ENCODE results near the gene SF3B2.

Gene SF3B2

DNA sequence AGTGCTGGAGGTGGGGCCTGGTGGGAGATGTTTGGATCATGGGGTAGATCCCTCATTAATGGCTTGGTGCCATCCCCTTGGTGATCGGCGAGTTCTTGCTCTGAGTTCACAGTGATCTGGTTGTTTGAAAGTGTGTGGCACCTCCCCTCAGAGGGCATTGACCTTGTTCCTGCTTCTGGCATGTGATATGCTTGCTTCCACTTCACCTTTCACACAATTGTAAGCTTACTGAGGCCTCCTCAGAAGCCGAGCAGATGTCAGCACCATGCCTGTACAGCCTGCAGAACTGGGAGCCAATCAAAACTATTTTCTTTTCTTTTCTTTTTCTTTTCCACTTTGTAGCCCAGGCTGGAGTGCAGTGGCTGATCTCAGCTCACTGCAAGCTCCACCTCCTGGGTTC lies 14.8 kb upstream of the SF3B2 start:
- no peaks in the 10 kb centered on the region for H4K20me1 ChIP-seq (ENCODE audit: insufficient read depth, low read length)
- TF ChIP-seq EZH2 (IDR thresholded peaks at IDR 0.05; ENCODE audit: borderline replicate concordance, low read depth, low read length, severe bottlenecking) = no peak
- TF ChIP-seq, protein P1, sequence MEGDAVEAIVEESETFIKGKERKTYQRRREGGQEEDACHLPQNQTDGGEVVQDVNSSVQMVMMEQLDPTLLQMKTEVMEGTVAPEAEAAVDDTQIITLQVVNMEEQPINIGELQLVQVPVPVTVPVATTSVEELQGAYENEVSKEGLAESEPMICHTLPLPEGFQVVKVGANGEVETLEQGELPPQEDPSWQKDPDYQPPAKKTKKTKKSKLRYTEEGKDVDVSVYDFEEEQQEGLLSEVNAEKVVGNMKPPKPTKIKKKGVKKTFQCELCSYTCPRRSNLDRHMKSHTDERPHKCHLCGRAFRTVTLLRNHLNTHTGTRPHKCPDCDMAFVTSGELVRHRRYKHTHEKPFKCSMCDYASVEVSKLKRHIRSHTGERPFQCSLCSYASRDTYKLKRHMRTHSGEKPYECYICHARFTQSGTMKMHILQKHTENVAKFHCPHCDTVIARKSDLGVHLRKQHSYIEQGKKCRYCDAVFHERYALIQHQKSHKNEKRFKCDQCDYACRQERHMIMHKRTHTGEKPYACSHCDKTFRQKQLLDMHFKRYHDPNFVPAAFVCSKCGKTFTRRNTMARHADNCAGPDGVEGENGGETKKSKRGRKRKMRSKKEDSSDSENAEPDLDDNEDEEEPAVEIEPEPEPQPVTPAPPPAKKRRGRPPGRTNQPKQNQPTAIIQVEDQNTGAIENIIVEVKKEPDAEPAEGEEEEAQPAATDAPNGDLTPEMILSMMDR (IDR thresholded peaks at IDR 0.05; ENCODE audit: borderline replicate concordance, extremely low read depth, low read length, poor library complexity, severe bottlenecking) = no peak
- H3K9ac ChIP-seq (ENCODE audit: low read depth, low read length) = no peak overlapping the region
- H3K4me1 ChIP-seq (ENCODE audit: insufficient read depth, low read length) = no peaks in the 10 kb centered on the region
- no peak overlapping the region for H3K4me2 ChIP-seq (ENCODE audit: insufficient read depth, low read length)
- no peak overlapping the region for H2AFZ ChIP-seq (ENCODE audit: low read depth, low read length)
- H3K27me3 ChIP-seq (ENCODE audit: insufficient read depth, low read length, poor library complexity) = no peaks in the 10 kb centered on the region
- H3K79me2 ChIP-seq (ENCODE audit: insufficient read depth, low read length) = no peaks in the 10 kb centered on the region
- H3K9me3 ChIP-seq (ENCODE audit: insufficient read depth, low read length, severe bottlenecking) = no peaks in the 10 kb centered on the region
- ATAC-seq (ENCODE audit: insufficient read depth, low read depth) (no peak), DNase-seq (no peak)
- H3K4me3 ChIP-seq (ENCODE audit: low read depth in 1 of 2, low read length in 2 of 2) = no peak overlapping the region
- H3K36me3 ChIP-seq (ENCODE audit: insufficient read depth, low read length) = no peaks in the 10 kb centered on the region
- H3K27ac ChIP-seq (ENCODE audit: low read length) = no peak overlapping the region

DNA sequence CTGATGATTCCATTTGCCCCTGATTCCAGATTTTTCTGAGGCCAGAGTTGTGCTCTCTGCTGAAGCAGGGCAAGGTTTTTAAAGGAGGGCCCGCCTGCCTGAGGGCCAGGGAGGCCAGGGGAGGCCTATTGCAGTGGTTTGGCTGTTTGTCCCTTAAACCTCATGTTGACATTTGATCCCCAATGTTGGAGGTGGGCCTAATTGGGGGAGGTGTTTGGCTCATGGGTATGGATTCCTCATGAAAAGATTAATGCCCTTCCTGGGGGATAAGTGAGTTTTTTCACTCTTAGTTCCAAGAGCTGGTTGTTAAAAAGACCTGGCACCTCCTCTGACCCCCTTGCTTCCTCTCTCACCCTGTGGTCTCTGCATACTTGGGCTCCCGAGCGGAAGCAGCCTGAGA lies 12.4 kb upstream of the SF3B2 start:
- H4K20me1 ChIP-seq (ENCODE audit: insufficient read depth, low read length) = no peaks in the 10 kb centered on the region
- no peaks in the 10 kb centered on the region for H3K9me3 ChIP-seq (ENCODE audit: insufficient read depth, low read length, severe bottlenecking)
- DNase-seq = no peak
- H3K9ac ChIP-seq (ENCODE audit: low read depth, low read length) = no peak overlapping the region
- ATAC-seq (ENCODE audit: insufficient read depth, low read depth) = no peak
- no peaks in the 10 kb centered on the region for H3K36me3 ChIP-seq (ENCODE audit: insufficient read depth, low read length)
- no peaks in the 10 kb centered on the region for H3K79me2 ChIP-seq (ENCODE audit: insufficient read depth, low read length)
- peaks cover 2% of the 10 kb centered on the region for H3K4me1 ChIP-seq (ENCODE audit: insufficient read depth, low read length)
- no peaks in the 10 kb centered on the region for H3K27me3 ChIP-seq (ENCODE audit: insufficient read depth, low read length, poor library complexity)
- H3K4me3 ChIP-seq (ENCODE audit: low read depth in 1 of 2, low read length in 2 of 2) = no peak overlapping the region
- no peak overlapping the region for H3K4me2 ChIP-seq (ENCODE audit: insufficient read depth, low read length)
- TF ChIP-seq EZH2 (IDR thresholded peaks at IDR 0.05; ENCODE audit: borderline replicate concordance, low read depth, low read length, severe bottlenecking) = no peak
- TF ChIP-seq, protein P1 (IDR thresholded peaks at IDR 0.05; ENCODE audit: borderline replicate concordance, extremely low read depth, low read length, poor library complexity, severe bottlenecking) = no peak
- no peak overlapping the region for H2AFZ ChIP-seq (ENCODE audit: low read depth, low read length)
- no peak overlapping the region for H3K27ac ChIP-seq (ENCODE audit: low read length)

DNA sequence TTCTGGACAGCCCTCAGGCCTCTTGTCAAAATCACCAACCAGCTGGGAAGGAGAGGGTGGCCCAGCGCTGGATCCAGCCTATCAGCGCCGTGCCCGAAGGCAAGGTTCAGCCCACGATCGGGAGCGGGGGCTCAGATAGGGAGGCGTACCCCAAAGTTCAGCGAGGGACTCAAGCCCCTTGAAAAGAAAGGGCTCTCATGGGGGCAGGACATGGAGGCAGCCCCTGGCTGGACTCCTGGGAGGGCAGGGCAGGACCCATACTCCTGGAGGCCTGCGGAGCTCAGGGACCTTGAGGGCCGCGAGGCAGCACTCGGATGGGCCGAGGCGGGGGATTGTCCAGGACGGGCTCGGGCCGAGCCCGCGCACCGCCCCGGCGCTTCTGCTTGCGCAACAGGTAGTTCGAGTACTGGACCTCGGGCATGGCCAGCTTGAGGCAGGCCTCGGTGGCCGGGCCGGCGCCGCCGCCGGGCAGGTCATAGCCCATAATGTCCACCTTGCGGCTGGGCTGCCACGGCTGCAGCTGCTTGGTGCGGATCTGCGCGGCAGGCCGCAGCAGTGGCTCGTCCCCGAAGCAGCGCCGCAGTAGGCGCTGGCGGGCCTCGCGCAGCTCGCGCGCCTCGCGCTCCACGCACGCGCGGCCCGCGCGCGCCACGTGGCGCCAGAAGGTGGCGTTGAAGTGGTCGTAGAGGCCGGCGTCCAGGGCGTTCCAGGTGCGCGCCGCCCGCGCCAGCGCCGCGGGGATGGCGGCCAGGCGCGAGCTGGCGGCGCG lies 9.8 kb upstream of the SF3B2 start:
- H4K20me1 ChIP-seq (ENCODE audit: insufficient read depth, low read length) = no peaks in the 10 kb centered on the region
- TF ChIP-seq, protein P1 (IDR thresholded peaks at IDR 0.05; ENCODE audit: borderline replicate concordance, extremely low read depth, low read length, poor library complexity, severe bottlenecking) = no peak
- TF ChIP-seq EZH2 (IDR thresholded peaks at IDR 0.05; ENCODE audit: borderline replicate concordance, low read depth, low read length, severe bottlenecking) = no peak
- no peak overlapping the region for H2AFZ ChIP-seq (ENCODE audit: low read depth, low read length)
- DNase-seq (no peak), ATAC-seq (ENCODE audit: insufficient read depth, low read depth) (no peak)
- no peak overlapping the region for H3K4me3 ChIP-seq (ENCODE audit: low read depth in 1 of 2, low read length in 2 of 2)
- H3K27me3 ChIP-seq (ENCODE audit: insufficient read depth, low read length, poor library complexity) = no peaks in the 10 kb centered on the region
- H3K4me2 ChIP-seq (ENCODE audit: insufficient read depth, low read length) = no peak overlapping the region
- H3K9ac ChIP-seq (ENCODE audit: low read depth, low read length) = no peak overlapping the region
- no peaks in the 10 kb centered on the region for H3K9me3 ChIP-seq (ENCODE audit: insufficient read depth, low read length, severe bottlenecking)
- H3K79me2 ChIP-seq (ENCODE audit: insufficient read depth, low read length) = no peaks in the 10 kb centered on the region
- no peaks in the 10 kb centered on the region for H3K36me3 ChIP-seq (ENCODE audit: insufficient read depth, low read length)
- no peak overlapping the region for H3K27ac ChIP-seq (ENCODE audit: low read length)
- H3K4me1 ChIP-seq (ENCODE audit: insufficient read depth, low read length) = peaks cover 13% of the 10 kb centered on the region

Measured in DND-41 (cell line).